ENCODE results near the gene RUBCNL.

RUBCNL gene

GRCh38 chr13:46296921-46297320 is 90.1 kb downstream of the RUBCNL start:
- TF ChIP-seq TAF1 (IDR thresholded peaks at IDR 0.05; ENCODE audit: borderline replicate concordance, insufficient read depth, low read length) (no peak), POLR2AphosphoS5 (IDR thresholded peaks at IDR 0.05; ENCODE audit: low read depth, low read length) (no peak)

GRCh38 chr13:46296115-46296822 is 90.8 kb downstream of the RUBCNL start:
- no peak for TF ChIP-seq FOXP2 (optimal IDR thresholded peaks at IDR 0.05; ENCODE audit: borderline replicate concordance, extremely low read depth, extremely low read length, insufficient read depth)
- TF ChIP-seq TAF1 (IDR thresholded peaks at IDR 0.05; ENCODE audit: borderline replicate concordance, insufficient read depth, low read length), result no peak
- no peak for TF ChIP-seq POLR2AphosphoS5 (IDR thresholded peaks at IDR 0.05; ENCODE audit: low read depth, low read length)
- TF ChIP-seq SIN3A (IDR thresholded peaks at IDR 0.05; ENCODE audit: borderline replicate concordance, insufficient read depth, low read length), result no peak
- TF ChIP-seq REST (IDR thresholded peaks at IDR 0.05; ENCODE audit: insufficient read depth in 1 of 2, low read depth in 2 of 2, low read length in 2 of 2), result no peak

GRCh38 chr13:46295491-46296114 is 91.4 kb downstream of the RUBCNL start:
- TF ChIP-seq POLR2AphosphoS5 (IDR thresholded peaks at IDR 0.05; ENCODE audit: low read depth, low read length), result no peak
- no peak for TF ChIP-seq FOXP2 (optimal IDR thresholded peaks at IDR 0.05; ENCODE audit: borderline replicate concordance, extremely low read depth, extremely low read length, insufficient read depth)
- TF ChIP-seq TAF1 (IDR thresholded peaks at IDR 0.05; ENCODE audit: borderline replicate concordance, insufficient read depth, low read length), result no peak
- no peak for TF ChIP-seq SIN3A (IDR thresholded peaks at IDR 0.05; ENCODE audit: borderline replicate concordance, insufficient read depth, low read length)
- no peak for TF ChIP-seq REST (IDR thresholded peaks at IDR 0.05; ENCODE audit: insufficient read depth in 1 of 2, low read depth in 2 of 2, low read length in 2 of 2)

- no peak for TF ChIP-seq FOXP2 (optimal IDR thresholded peaks at IDR 0.05; ENCODE audit: borderline replicate concordance, extremely low read depth, extremely low read length, insufficient read depth)
- TF ChIP-seq POLR2AphosphoS5 (IDR thresholded peaks at IDR 0.05; ENCODE audit: low read depth, low read length), result no peak
- no peak for TF ChIP-seq SIN3A (IDR thresholded peaks at IDR 0.05; ENCODE audit: borderline replicate concordance, insufficient read depth, low read length)
- no peak for TF ChIP-seq TAF1 (IDR thresholded peaks at IDR 0.05; ENCODE audit: borderline replicate concordance, insufficient read depth, low read length)
- no peak for TF ChIP-seq REST (IDR thresholded peaks at IDR 0.05; ENCODE audit: insufficient read depth in 1 of 2, low read depth in 2 of 2, low read length in 2 of 2)
These were observed 93.6 kb downstream of the RUBCNL start for GRCh38 chr13:46293436-46293835.
